GM21619 (cell line): ENCODE results near the gene SLC27A4.

Experiments
- ATAC-seq: cut with Tn5 transposase; IDR thresholded peaks from one replicate; pipeline ENCODE4 v1.9.1; 2021; ENCODE audit not compliant: unreplicated experiment

The SLC27A4 gene

DNA sequence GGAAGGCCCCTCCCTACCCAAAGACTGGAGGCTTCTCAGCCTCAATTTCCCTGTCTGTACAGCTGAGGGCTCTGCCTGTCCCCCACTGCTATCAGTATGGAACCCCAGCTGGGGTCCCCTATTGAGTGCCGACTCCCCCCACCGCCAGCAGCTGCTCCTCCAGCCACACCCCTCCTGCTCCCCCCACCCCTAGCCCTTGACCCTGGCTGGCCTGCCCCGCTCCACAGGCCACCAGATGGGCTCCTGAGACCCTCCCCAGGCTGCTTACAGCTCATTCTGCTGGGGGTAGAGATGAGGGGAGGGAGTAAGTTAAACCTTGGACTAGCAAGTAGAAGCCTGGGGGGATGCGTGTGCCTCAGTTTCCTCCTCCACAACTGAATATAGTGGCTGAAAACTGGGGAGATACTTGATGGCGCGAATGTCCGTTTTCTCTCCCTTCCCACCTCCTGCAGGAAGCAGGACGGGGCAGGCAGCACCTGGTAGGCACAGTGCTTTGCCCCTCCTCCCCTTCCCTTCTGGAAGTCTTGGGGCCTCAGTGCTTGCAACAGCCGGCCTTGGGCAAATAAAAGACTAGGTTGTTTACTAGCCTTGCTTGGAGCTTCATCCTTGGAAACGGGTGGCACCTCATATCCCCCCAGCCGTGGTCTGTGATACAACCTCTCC, 50.0 kb downstream of the SLC27A4 start:
- no peak for ATAC-seq

GRCh38 chr9:128390813-128391711, 50.7 kb downstream of the SLC27A4 start:
- ATAC-seq, result no peak

DNA sequence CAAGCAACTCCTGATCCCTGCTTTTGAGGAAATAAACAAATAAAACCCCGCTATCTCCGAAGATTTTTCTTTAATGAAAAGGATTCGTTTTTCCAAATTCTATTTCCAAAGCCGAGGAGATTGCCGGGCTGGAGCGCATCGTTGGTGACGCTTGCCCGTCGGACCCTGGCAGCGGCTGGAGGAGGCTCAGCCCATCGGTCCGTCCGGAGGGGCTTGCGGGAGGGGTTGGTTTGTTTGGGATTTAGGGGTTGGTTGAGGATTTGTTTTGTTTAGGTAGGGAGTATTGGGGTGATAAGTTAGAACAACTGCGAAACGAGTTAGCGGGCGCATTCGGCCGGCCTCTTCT, 51.6 kb downstream of the SLC27A4 start:
- ATAC-seq, result no peak

- ATAC-seq, result no peak
These were observed 52.2 kb downstream of the SLC27A4 start for GRCh38 chr9:128392302-128393144.

DNA sequence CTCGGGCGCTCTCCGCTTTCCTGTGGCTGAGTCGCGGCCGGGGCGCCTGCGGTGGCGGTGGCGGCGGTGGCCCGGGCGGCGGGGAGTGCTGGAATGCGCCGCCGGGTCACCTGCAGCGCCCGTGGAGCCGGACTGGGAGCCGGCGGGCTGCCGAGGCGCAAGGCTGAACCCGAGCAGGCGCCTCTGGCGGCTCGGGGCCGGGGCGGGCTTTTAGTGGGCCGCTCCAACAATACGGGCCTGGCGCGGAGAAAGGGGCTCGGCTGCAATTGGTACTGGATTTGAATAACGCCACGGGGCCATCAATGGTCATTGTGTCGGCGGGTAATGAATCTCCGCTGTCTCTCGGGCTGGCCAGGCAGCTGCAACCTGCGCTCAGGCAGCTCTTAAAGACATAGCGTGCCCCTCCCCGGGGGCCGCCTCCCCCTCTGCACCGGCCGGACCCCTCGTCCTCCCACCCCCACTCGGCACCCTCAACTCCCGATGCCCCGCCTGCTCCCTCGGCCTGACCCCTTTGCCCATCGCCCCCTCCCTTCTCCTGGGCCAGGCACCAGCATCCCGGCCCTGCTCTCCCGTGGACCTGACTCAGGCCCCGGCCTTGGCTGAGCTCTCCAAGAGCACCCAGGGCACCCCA, 52.9 kb downstream of the SLC27A4 start:
- no peak for ATAC-seq

DNA sequence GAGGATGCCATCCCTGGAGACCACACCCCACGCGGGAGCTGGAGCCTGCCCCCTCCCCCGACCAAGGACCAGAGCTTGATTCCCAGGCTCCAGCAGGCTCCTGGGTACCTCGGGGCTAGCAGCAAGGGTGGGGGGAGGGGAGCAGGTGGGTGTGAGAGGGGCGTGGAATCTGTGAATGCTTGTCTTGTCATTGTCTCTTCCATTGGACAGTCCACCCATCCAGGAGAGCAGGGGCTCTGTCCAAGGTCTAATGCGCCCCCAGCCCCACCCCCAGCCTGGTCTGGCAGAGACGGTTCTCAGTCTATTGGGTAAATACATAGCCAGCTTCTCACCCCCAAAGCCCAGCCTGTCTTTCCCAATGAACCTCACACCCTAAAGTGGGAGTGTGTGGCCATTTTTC, 53.6 kb downstream of the SLC27A4 start:
- ATAC-seq, result no peak

- ATAC-seq, result no peak
These were observed 54.2 kb downstream of the SLC27A4 start for GRCh38 chr9:128394379-128395168.

DNA sequence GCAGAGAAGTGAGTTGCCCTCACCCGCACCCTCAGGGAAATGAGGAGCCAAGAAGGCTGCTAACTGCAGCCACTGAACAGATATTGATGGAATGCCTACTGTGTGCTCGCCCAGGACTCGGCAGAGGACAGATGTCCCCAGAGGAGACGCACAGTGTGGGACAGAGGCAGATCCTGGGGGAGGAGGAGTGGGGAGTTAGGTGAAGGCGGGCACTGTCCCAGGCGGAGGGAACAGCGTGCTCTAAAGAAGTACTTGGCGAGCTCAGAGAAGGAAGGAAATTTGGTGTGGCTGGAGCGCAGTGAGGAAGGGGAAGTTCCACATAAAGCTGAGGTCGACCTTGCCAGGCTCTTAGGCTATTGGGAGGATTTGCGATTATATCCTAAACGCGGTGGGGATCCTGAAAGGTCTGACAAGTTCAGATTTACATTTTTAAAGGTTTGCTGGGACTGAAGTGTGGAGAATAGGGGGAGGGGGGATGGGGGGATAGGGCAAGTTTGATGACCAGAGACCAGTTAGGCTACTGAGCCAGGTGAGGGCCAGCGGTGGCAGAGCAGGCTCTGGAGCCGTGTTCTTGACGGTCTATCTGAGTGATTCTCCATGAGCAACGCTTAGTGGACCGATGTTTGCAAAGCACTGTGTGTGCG, 56.8 kb downstream of the SLC27A4 start:
- ATAC-seq, result no peak

DNA sequence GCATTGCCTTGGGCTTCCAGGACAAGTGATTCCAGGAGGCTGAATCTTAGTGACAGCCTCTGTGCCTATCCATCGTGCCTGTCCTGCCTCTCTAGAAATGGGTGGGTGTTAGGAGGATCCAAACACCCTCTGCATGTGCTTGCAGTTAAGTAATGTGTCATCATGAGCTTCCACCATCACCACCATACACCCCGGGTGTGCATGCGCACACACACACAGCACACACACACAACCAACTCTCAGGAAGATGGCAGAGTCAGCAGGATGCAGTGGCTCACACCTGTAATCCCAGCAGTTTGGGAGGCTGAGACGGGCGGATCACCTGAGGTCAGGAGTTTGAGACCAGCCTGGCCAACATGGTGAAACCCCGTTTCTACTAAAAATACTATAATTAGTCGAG, 57.5 kb downstream of the SLC27A4 start:
- no peak for ATAC-seq

GRCh38 chr9:128399861-128400260, 59.5 kb downstream of the SLC27A4 start:
- no peak for ATAC-seq

GRCh38 chr9:128404560-128404959, 64.2 kb downstream of the SLC27A4 start:
- no peak for ATAC-seq

DNA sequence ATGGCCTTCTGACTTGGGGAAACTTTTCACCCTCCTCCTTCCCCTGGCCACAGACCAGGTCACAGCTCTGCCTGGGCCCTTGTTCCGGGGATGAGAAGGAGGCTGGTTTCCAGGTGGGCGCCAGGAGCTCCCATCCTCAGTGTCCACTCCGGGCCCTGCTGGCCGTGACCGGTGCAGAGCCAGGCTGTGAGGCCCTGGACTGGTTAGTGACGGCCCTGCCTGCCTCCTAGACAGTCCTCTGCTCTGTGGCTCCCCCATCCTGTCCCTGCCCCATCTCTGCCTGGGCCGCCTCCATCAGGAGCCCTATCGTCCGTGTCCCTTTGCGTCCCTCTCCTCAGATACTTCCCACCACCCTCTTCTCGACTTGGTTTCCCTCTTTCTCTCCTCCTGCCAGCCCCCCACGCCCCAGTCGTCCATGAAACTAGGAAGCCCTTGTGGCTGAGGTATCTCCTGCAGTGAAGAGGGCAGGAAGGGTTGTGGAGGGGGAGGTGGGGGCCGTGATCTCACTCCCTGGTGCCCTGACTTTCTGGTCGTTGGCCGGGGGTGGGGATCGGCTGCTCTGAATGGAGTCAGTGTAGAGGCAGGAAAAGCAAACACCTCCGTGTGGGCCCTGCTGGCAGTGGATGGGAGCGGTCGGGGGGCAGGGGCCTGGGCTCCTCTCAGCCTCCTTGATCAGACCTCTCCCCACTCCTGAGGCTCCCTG, 64.9 kb downstream of the SLC27A4 start:
- ATAC-seq, result no peak

DNA sequence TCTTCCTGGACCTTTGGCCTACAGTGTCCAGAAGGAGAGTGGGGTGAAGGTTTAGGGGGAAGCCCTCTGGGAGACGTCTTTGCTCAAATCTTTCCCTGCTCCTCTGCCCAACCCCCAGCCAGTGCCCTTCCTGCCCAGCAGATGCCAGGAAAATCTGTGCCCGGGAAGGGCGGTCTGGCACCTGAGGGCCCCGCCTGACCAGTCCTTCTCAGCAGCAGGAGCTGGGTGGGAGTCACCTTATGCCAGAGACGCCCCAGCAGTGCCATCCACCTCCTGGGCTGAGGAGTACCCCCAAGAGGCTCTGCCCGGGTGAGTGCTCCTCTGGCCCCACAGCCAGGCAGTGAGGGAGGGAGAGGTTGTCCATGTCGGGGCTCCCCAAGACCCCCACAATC, 65.4 kb downstream of the SLC27A4 start:
- no peak for ATAC-seq

- no peak for ATAC-seq
These were observed 66.6 kb downstream of the SLC27A4 start for GRCh38 chr9:128406848-128407391.

DNA sequence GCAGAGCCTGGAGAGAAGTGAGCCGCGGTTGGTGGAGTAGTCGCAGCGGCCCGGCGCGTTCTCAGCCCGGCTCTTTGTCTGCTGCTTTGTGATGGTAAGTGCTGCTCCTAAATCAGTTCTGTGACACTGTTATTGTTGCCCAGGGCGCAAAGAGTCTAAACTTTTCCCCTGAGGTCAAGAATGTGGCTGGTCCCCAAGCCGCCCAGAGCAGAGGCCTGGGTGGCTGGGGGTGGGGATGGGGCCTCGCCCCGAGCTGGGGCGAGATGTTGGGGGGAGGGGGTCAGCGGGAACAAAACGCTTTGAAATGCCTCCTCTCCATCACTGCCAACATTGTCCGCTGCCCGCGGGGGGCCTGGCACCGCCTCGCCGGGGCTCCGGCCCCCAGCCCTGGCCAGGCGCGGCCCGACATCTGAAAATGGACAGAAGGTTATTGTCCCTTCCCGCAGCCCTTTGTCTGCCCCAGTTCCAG, 68.7 kb downstream of the SLC27A4 start:
- ATAC-seq, result no peak

DNA sequence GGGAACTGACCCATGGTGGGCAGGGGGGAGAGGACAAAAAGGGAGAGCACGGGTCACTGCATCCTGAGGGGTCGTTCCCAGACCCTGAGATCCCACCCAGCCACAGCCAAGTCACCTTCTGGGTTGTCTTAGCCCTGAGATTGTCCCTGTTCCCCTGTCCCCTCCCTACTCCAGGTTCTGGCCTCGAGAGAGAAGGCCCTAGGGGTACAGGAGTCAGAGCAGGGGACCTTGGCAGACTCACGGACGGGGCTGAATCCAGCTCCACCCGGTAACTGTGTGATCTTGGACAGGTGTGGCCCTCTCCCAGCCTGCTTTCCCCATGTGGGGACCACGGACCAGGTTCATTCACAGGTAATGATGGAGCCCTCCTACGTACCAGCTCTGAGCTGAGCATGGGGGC, 69.1 kb downstream of the SLC27A4 start:
- no peak for ATAC-seq

GRCh38 chr9:128409978-128410377, 69.7 kb downstream of the SLC27A4 start:
- ATAC-seq, result no peak
